Glutamatergic neuron (in vitro differentiated cells): ENCODE measurements around the gene PFDN4. TPM values are rescaled to one million over a fixed set of nuclear protein-coding genes. Genes with fewer than 3 reads are reported as not detected.

Source experiments
- DNase-seq: peaks from one replicate; pipeline ENCODE4 v3.0.0; 2022
- H3K27ac Mint-ChIP-seq: one replicate; pipeline ENCODE4 v1.8.0; 2020; ENCODE audit warnings: mild to moderate bottlenecking, mixed read lengths, inconsistent platforms; ENCODE audit not compliant: unreplicated experiment
- H3K27me3 Mint-ChIP-seq: one replicate; pipeline ENCODE4 v1.8.0; 2020; ENCODE audit warnings: mild to moderate bottlenecking, moderate library complexity, mixed read lengths, inconsistent platforms; ENCODE audit not compliant: unreplicated experiment
- H3K36me3 Mint-ChIP-seq: one replicate; pipeline ENCODE4 v1.8.0; 2020; ENCODE audit warnings: mild to moderate bottlenecking, mixed read lengths, inconsistent platforms; ENCODE audit not compliant: unreplicated experiment
- H3K4me1 Mint-ChIP-seq: one replicate; pipeline ENCODE4 v1.8.0; 2020; ENCODE audit warnings: mild to moderate bottlenecking, low read depth, mixed read lengths, inconsistent platforms; ENCODE audit not compliant: unreplicated experiment
- H3K4me3 Mint-ChIP-seq: one replicate; pipeline ENCODE4 v1.8.0; 2020; ENCODE audit warnings: mild to moderate bottlenecking, mixed read lengths, inconsistent platforms; ENCODE audit not compliant: unreplicated experiment
- H3K9me3 Mint-ChIP-seq: one replicate; pipeline ENCODE4 v1.8.0; 2020; ENCODE audit warnings: mild to moderate bottlenecking, moderate library complexity, mixed read lengths, inconsistent platforms; ENCODE audit not compliant: unreplicated experiment
- total RNA-seq: library from RNA; stranded (reverse); fragmentation: NEBNext Ultra II Directional; extraction: Animal tissue kit (Norgen Biotek cat#: 25700); gene quantifications from one replicate; pipeline ENCODE4 v1.2.1, GENCODE V29; 2021; ENCODE audit not compliant: unreplicated experiment
- TF ChIP-seq, protein P1 (sequence below): fragments of 200-600 bp; sonication (generic); IDR thresholded peaks from one replicate; pipeline ENCODE4 v1.5.0; 2021; ENCODE audit not compliant: partially characterized antibody, unreplicated experiment

Gene PFDN4
- total RNA-seq, 1 donor from 2014 or later = 51.6 TPM

DNA sequence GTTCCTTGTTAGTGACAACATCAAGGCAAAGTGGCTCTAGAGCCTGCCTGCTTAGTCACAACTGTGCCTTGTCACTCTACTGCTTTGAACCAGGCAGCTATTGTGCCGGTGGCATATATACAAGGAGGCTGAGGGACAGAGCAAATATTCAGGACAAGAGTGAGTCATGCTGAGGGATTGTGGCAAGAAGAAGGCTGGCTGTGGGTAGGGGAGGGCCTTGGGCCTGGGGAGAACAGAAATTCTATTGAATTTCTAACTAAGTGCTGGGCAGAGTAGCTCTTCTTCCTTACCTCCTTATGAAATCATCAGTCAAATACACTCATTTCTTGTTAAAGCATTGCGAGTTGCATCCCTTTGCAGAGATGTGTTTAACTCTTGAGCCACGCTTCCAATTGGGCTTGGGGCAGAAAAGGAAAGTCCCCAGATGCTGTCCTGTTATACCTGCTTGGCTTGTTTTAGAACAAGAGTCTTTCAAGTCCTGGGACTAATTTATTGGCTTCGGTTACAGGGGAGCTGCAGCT lies 59.7 kb downstream of the PFDN4 start:
- peaks cover 3% of the 10 kb centered on the region for H3K4me1 Mint-ChIP-seq
- no peak overlapping the region for H3K4me3 Mint-ChIP-seq
- no peaks in the 10 kb centered on the region for H3K9me3 Mint-ChIP-seq
- H3K27me3 Mint-ChIP-seq = no peaks in the 10 kb centered on the region
- no peaks in the 10 kb centered on the region for H3K36me3 Mint-ChIP-seq
- H3K27ac Mint-ChIP-seq = no peak overlapping the region
- no peak for DNase-seq
- TF ChIP-seq, protein P1, sequence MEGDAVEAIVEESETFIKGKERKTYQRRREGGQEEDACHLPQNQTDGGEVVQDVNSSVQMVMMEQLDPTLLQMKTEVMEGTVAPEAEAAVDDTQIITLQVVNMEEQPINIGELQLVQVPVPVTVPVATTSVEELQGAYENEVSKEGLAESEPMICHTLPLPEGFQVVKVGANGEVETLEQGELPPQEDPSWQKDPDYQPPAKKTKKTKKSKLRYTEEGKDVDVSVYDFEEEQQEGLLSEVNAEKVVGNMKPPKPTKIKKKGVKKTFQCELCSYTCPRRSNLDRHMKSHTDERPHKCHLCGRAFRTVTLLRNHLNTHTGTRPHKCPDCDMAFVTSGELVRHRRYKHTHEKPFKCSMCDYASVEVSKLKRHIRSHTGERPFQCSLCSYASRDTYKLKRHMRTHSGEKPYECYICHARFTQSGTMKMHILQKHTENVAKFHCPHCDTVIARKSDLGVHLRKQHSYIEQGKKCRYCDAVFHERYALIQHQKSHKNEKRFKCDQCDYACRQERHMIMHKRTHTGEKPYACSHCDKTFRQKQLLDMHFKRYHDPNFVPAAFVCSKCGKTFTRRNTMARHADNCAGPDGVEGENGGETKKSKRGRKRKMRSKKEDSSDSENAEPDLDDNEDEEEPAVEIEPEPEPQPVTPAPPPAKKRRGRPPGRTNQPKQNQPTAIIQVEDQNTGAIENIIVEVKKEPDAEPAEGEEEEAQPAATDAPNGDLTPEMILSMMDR = no peak

- Mint-ChIP-seq H3K27ac (no peak overlapping the region), H3K4me3 (no peak overlapping the region), H3K9me3 (no peaks in the 10 kb centered on the region), H3K36me3 (no peaks in the 10 kb centered on the region), H3K27me3 (no peaks in the 10 kb centered on the region), H3K4me1 (peaks cover 2% of the 10 kb centered on the region)
- no peak for DNase-seq
- TF ChIP-seq, protein P1 = no peak
These were observed 61.1 kb downstream of the PFDN4 start for GRCh38 chr20:54268941-54269340.

Other genes starting within 250 kb of the PFDN4 start
- gene BCAS1, start 137.5 kb upstream of the PFDN4 start, total RNA-seq = 0.32 TPM
- gene CYP24A1, start 34.1 kb upstream of the PFDN4 start, total RNA-seq = not detected